ENCODE results near the gene DNAH7.

DNAH7 gene

GRCh38 chr2:195824478-195824877 lies 244.2 kb downstream of the DNAH7 start:
- no peak for TF ChIP-seq CTCF (conservative IDR thresholded peaks at IDR 0.05; ENCODE audit: low read depth, low read length)
- no peak overlapping the region for H3K9ac ChIP-seq
- H2AFZ ChIP-seq (ENCODE audit: low read depth), result no peak overlapping the region
- H3K4me1 ChIP-seq (ENCODE audit: low read depth, poor library complexity, severe bottlenecking), result peaks cover 14% of the 10 kb centered on the region
- no peaks in the 10 kb centered on the region for H3K79me2 ChIP-seq (ENCODE audit: insufficient read depth, low read depth)
- H3K36me3 ChIP-seq (ENCODE audit: insufficient read depth), result no peaks in the 10 kb centered on the region
- H4K20me1 ChIP-seq (ENCODE audit: insufficient read depth), result no peaks in the 10 kb centered on the region
- H3K4me3 ChIP-seq (IDR thresholded peaks at IDR 0.05; ENCODE audit: insufficient read depth, low read depth, low read length), result no peak overlapping the region
- H3K27me3 ChIP-seq (ENCODE audit: insufficient read depth, low read depth), result no peaks in the 10 kb centered on the region
- H3K27ac ChIP-seq, result no peak overlapping the region
- H3K4me2 ChIP-seq, result no peak overlapping the region

GRCh38 chr2:195823206-195823605 lies 245.4 kb downstream of the DNAH7 start:
- H4K20me1 ChIP-seq (ENCODE audit: insufficient read depth), result no peaks in the 10 kb centered on the region
- no peaks in the 10 kb centered on the region for H3K79me2 ChIP-seq (ENCODE audit: insufficient read depth, low read depth)
- no peaks in the 10 kb centered on the region for H3K36me3 ChIP-seq (ENCODE audit: insufficient read depth)
- H3K27me3 ChIP-seq (ENCODE audit: insufficient read depth, low read depth), result no peaks in the 10 kb centered on the region
- no peak overlapping the region for H3K9ac ChIP-seq
- no peak for TF ChIP-seq CTCF (conservative IDR thresholded peaks at IDR 0.05; ENCODE audit: low read depth, low read length)
- H2AFZ ChIP-seq (ENCODE audit: low read depth), result no peak overlapping the region
- H3K27ac ChIP-seq, result no peak overlapping the region
- no peak overlapping the region for H3K4me2 ChIP-seq
- peaks cover 14% of the 10 kb centered on the region for H3K4me1 ChIP-seq (ENCODE audit: low read depth, poor library complexity, severe bottlenecking)
- no peak overlapping the region for H3K4me3 ChIP-seq (IDR thresholded peaks at IDR 0.05; ENCODE audit: insufficient read depth, low read depth, low read length)

- TF ChIP-seq CTCF (conservative IDR thresholded peaks at IDR 0.05; ENCODE audit: low read depth, low read length), result no peak
- no peak overlapping the region for H3K9ac ChIP-seq
- H3K4me1 ChIP-seq (ENCODE audit: low read depth, poor library complexity, severe bottlenecking), result peaks cover 14% of the 10 kb centered on the region
- no peaks in the 10 kb centered on the region for H3K27me3 ChIP-seq (ENCODE audit: insufficient read depth, low read depth)
- no peak overlapping the region for H3K4me2 ChIP-seq
- no peaks in the 10 kb centered on the region for H3K36me3 ChIP-seq (ENCODE audit: insufficient read depth)
- H2AFZ ChIP-seq (ENCODE audit: low read depth), result no peak overlapping the region
- no peak overlapping the region for H3K4me3 ChIP-seq (IDR thresholded peaks at IDR 0.05; ENCODE audit: insufficient read depth, low read depth, low read length)
- no peaks in the 10 kb centered on the region for H3K79me2 ChIP-seq (ENCODE audit: insufficient read depth, low read depth)
- no peaks in the 10 kb centered on the region for H4K20me1 ChIP-seq (ENCODE audit: insufficient read depth)
- no peak overlapping the region for H3K27ac ChIP-seq
These were observed 247.1 kb downstream of the DNAH7 start for GRCh38 chr2:195821566-195821932.

- H3K27ac ChIP-seq, result no peak overlapping the region
- no peak overlapping the region for H3K4me3 ChIP-seq (IDR thresholded peaks at IDR 0.05; ENCODE audit: insufficient read depth, low read depth, low read length)
- H3K79me2 ChIP-seq (ENCODE audit: insufficient read depth, low read depth), result no peaks in the 10 kb centered on the region
- no peak overlapping the region for H2AFZ ChIP-seq (ENCODE audit: low read depth)
- H3K36me3 ChIP-seq (ENCODE audit: insufficient read depth), result no peaks in the 10 kb centered on the region
- H3K4me2 ChIP-seq, result no peak overlapping the region
- H3K27me3 ChIP-seq (ENCODE audit: insufficient read depth, low read depth), result no peaks in the 10 kb centered on the region
- H4K20me1 ChIP-seq (ENCODE audit: insufficient read depth), result no peaks in the 10 kb centered on the region
- H3K9ac ChIP-seq, result no peak overlapping the region
- peaks cover 14% of the 10 kb centered on the region for H3K4me1 ChIP-seq (ENCODE audit: low read depth, poor library complexity, severe bottlenecking)
- no peak for TF ChIP-seq CTCF (conservative IDR thresholded peaks at IDR 0.05; ENCODE audit: low read depth, low read length)
These were observed 247.6 kb downstream of the DNAH7 start for GRCh38 chr2:195820867-195821565.
